CD8-positive, alpha-beta memory T cell (primary cell): ENCODE results near the gene KCTD5. TPM values are rescaled to one million over a fixed set of nuclear protein-coding genes. Genes with fewer than 3 reads are reported as not detected.
"Not testable (repeated sequence)": the region's sequence is repeated elsewhere in the genome, so short reads cannot be mapped to it uniquely, and the experiment has no call there.

Experiments used
- CTCF ChIA-PET: fragments of 350-600 bp; sonication (Branson Sonifier 250); formaldehyde crosslinking; loops from one replicate; lab custom pipeline; 2021; ENCODE audit warnings: antibody characterized with exemption; lab: Charles Lee
- POLR2A ChIA-PET: fragments of 350-600 bp; sonication (Branson Sonifier 250); formaldehyde crosslinking; loops from one replicate; lab custom pipeline; 2021; ENCODE audit warnings: antibody characterized with exemption; lab: Charles Lee
- DNase-seq, 5 donors: peaks; one replicate each; pipeline versions ENCODE4 v3.0.0 to v3.0.0-alpha.2; 2020 to 2022; ENCODE audit warnings: mixed read lengths in 1 of 5
- H3K27ac ChIP-seq: one replicate; pipeline ENCODE4 v1.7.0; 2013; ENCODE audit warnings: low read depth, mild to moderate bottlenecking, low read length, moderate library complexity
- H3K27me3 ChIP-seq: 2 replicates; pipeline ENCODE4 v1.7.0; 2013; ENCODE audit warnings: low read length, mild to moderate bottlenecking; ENCODE audit not compliant: insufficient read depth, poor library complexity, severe bottlenecking
- H3K36me3 ChIP-seq: 2 replicates; pipeline ENCODE4 v1.7.0; 2013; ENCODE audit warnings: mild to moderate bottlenecking, low read length, moderate library complexity; ENCODE audit not compliant: insufficient read depth
- H3K4me1 ChIP-seq: 2 replicates; pipeline ENCODE4 v1.7.0; 2013; ENCODE audit warnings: mild to moderate bottlenecking, low read length, moderate library complexity; ENCODE audit not compliant: insufficient read depth
- H3K4me3 ChIP-seq: 2 replicates; pipeline ENCODE4 v1.7.0; 2013; ENCODE audit warnings: mild to moderate bottlenecking, low read length
- H3K9me3 ChIP-seq: 2 replicates; pipeline ENCODE4 v1.7.0; 2013; ENCODE audit warnings: mild to moderate bottlenecking, low read length
- H3K27ac Mint-ChIP-seq, 8 donors: one replicate each; pipeline ENCODE4 v1.8.0; 2020 to 2021; ENCODE audit warnings: mixed read lengths in 8 of 8, mild to moderate bottlenecking in 6 of 8, inconsistent platforms in 3 of 8, moderate library complexity in 3 of 8
- H3K27me3 Mint-ChIP-seq, 2 donors: one replicate each; pipeline ENCODE4 v1.8.0; 2020 to 2021; ENCODE audit warnings: mixed read lengths in 2 of 2, mild to moderate bottlenecking in 1 of 2, moderate library complexity in 1 of 2
- H3K36me3 Mint-ChIP-seq, 3 donors: one replicate each; pipeline ENCODE4 v1.8.0; 2020 to 2021; ENCODE audit warnings: mixed read lengths in 3 of 3, inconsistent platforms in 1 of 3, mild to moderate bottlenecking in 1 of 3
- H3K4me1 Mint-ChIP-seq, 3 donors: one replicate each; pipeline ENCODE4 v1.8.0; 2020 to 2021; ENCODE audit warnings: mixed read lengths in 3 of 3, inconsistent platforms in 1 of 3, mild to moderate bottlenecking in 1 of 3
- H3K4me3 Mint-ChIP-seq, 7 donors: one replicate each; pipeline ENCODE4 v1.8.0; 2020 to 2021; ENCODE audit warnings: mixed read lengths in 7 of 7, mild to moderate bottlenecking in 6 of 7, moderate library complexity in 4 of 7, inconsistent platforms in 2 of 7
- H3K9me3 Mint-ChIP-seq, 5 donors: one replicate each; pipeline ENCODE4 v1.8.0; 2020 to 2022; ENCODE audit warnings: mixed read lengths in 5 of 5, mild to moderate bottlenecking in 3 of 5, moderate library complexity in 2 of 5, inconsistent platforms in 1 of 5
- polyA plus RNA-seq: library from polyadenylated mRNA; unstranded; fragments of 300-500 nt; fragmentation: Illumina TruSeq; gene quantifications from one replicate; pipeline ENCODE4 v1.2.3, GENCODE V29; 2021
- total RNA-seq, 2 experiments: library from RNA; stranded (reverse); gene quantifications; one replicate each; pipeline ENCODE4 v1.2.3, GENCODE V29; 2021

The KCTD5 gene, protein sequence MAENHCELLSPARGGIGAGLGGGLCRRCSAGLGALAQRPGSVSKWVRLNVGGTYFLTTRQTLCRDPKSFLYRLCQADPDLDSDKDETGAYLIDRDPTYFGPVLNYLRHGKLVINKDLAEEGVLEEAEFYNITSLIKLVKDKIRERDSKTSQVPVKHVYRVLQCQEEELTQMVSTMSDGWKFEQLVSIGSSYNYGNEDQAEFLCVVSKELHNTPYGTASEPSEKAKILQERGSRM
- total RNA-seq = 10 to 100 TPM; 49.7 to 50.5 TPM
- 21.2 TPM for polyA plus RNA-seq

DNA sequence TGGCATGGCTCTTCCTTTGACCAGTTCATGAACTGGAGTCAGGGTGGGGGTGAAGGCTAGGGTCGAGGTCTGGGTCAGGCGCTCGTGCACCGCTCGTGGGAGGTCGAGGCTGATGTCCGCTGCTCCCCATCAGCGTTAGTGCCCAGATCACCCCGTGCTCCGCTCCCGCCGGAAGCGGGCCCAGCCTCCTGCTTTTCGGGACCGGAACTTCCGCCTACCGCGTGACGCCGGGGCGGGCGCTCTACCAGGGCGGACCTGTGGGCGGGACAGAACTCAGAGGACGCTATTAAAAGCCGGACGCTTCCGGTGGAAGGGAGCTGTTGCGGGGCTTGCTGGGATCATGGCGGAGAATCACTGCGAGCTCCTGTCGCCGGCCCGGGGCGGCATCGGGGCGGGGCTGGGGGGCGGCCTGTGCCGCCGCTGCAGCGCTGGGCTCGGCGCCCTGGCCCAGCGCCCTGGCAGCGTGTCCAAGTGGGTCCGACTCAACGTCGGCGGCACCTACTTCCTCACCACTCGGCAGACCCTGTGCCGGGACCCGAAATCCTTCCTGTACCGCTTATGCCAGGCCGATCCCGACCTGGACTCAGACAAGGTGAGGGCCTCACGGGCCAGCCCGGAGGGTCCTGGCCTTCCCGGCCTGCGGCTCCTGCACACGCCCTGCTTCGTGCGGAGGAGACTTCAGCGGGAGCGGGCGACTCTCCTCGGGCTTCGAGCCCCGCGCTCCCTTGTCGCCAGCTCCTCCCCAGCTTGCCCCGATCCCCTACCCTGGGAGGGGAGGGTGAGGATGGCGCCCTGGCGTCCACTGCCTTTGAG, at the start of gene KCTD5:
TSS of gene KCTD5 (plus strand) at position 315 of the 813 bp plus-strand sequence. CDS start at position 341, 26 bp downstream.
- no peaks in the 10 kb centered on the region for H3K9me3 ChIP-seq
- Mint-ChIP-seq H3K4me3 (peak within 1 kb of the TSS; percentile 89 to 100 (median 94)), H3K9me3 (no peaks in the 10 kb centered on the region), H3K36me3 (peaks cover 0 to 4% (median 1%) of the 10 kb centered on the region in 3 donors), H3K27me3 (no peaks in the 10 kb centered on the region), H3K27ac (peak within 1 kb of the TSS; percentile 60 to 96 (median 92)), H3K4me1 (peaks cover 20 to 35% (median 25%) of the 10 kb centered on the region in 3 donors)
- no peaks in the 10 kb centered on the region for H3K36me3 ChIP-seq
- peak within 1 kb of the TSS; percentile 99 for H3K4me3 ChIP-seq
- no peaks in the 10 kb centered on the region for H3K27me3 ChIP-seq
- peak; percentile 92 to 96 (median 93) for DNase-seq
- ChIA-PET POLR2A (interaction anchor here (1.0 to 2.1 kb wide), 4 partner anchors 9 to 855 kb away, joined by 3 to 10 read pairs (median 3); partner anchors contain the start of genes FAHD1 and SRRM2), CTCF (no interaction called here)
- H3K27ac ChIP-seq = peak within 1 kb of the TSS; percentile 85
- H3K4me1 ChIP-seq = peaks cover 18% of the 10 kb centered on the region

DNA sequence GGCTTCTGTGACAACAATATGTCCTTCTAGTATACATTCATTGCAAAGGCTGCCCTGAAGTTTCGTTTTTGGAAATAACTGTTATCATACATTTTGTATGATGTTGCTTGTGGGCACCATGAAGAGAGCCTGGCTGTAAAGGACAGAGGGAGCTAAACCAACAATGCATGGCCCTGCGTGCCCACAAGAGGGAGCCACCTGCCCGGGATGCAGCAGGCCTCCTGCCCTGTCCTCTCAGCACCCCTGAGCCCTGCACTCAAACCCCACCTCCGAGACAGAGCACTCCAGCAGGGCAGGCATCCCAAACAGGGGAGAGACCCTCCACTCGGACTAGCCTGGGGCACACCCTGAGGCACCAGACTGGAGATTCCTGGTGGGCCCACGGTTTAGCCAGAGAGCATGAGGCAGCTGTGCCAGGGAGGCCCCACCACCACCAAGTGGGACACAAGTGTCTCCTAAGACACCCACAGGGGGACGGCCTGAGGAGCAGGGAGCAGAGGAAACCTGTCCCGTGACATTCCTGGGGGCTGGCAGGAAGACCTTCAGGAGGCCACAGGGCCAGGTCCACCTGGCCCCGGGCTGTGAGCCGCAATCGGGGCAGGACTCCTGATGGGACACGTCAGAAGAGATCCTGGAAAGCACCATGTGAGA, 43.1 kb upstream of the KCTD5 start:
- H3K4me1 Mint-ChIP-seq = not testable (repeated sequence)

DNA sequence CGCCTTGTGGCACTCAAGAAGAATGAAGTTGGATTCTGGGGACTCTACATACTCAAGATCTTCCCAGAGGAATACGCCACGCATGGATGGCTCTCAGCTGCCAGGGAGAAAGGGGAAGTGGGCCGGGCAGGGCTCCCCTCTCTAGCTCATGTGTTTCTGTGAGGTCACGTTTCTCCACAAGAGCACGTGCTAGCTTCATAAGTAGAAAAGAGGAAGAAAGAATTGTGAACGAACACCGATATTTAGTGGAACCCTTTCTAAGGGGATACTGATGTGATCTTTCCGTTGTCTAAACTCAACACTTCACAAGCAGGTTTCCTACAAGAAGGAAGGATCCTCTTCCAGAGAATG, 42.6 kb upstream of the KCTD5 start:
- DNase-seq, H3K4me1 ChIP-seq, H3K4me3 Mint-ChIP-seq, H3K4me1 Mint-ChIP-seq, H3K9me3 ChIP-seq, POLR2A ChIA-PET, H3K27ac Mint-ChIP-seq, H3K9me3 Mint-ChIP-seq, H3K27me3 Mint-ChIP-seq, CTCF ChIA-PET, H3K27ac ChIP-seq, H3K4me3 ChIP-seq, H3K36me3 ChIP-seq, H3K27me3 ChIP-seq, H3K36me3 Mint-ChIP-seq: not testable (repeated sequence)

More for the DNA sequence above, 43.1 kb upstream of the KCTD5 start:
- peak in 3 of 5 donors; percentile 18 to 36 (median 23) for DNase-seq
- H3K36me3 ChIP-seq, POLR2A ChIA-PET, H3K4me1 ChIP-seq, H3K27ac Mint-ChIP-seq, H3K4me3 ChIP-seq, CTCF ChIA-PET, H3K36me3 Mint-ChIP-seq, H3K4me3 Mint-ChIP-seq, H3K27ac ChIP-seq, H3K27me3 ChIP-seq, H3K9me3 Mint-ChIP-seq, H3K27me3 Mint-ChIP-seq, H3K9me3 ChIP-seq: not testable (repeated sequence)

DNA sequence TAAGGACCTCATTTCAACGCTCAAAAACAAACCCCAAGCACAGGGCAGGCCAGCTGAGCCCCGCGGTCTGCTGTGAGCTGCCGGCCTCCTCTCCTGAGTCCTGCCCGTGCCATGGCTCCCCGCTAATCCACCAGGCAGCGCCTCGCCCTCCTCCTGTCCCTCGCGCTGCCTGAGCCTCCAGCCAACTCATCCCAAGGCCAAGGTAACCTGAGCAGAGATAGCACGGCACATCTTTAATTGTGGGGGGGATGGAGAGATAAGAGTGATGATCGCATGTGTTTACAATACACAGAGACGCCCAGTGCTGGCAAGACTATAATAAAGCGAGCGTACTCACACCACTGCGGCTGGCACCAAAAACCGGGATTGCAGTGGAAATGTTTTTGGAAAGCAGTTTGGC, 39.8 kb upstream of the KCTD5 start:
- H3K4me1 Mint-ChIP-seq, H3K27ac ChIP-seq, POLR2A ChIA-PET, H3K9me3 Mint-ChIP-seq, H3K4me3 ChIP-seq, H3K27ac Mint-ChIP-seq, H3K9me3 ChIP-seq, H3K27me3 ChIP-seq, DNase-seq, H3K36me3 Mint-ChIP-seq, H3K4me3 Mint-ChIP-seq, CTCF ChIA-PET, H3K4me1 ChIP-seq, H3K36me3 ChIP-seq, H3K27me3 Mint-ChIP-seq: not testable (repeated sequence)

DNA sequence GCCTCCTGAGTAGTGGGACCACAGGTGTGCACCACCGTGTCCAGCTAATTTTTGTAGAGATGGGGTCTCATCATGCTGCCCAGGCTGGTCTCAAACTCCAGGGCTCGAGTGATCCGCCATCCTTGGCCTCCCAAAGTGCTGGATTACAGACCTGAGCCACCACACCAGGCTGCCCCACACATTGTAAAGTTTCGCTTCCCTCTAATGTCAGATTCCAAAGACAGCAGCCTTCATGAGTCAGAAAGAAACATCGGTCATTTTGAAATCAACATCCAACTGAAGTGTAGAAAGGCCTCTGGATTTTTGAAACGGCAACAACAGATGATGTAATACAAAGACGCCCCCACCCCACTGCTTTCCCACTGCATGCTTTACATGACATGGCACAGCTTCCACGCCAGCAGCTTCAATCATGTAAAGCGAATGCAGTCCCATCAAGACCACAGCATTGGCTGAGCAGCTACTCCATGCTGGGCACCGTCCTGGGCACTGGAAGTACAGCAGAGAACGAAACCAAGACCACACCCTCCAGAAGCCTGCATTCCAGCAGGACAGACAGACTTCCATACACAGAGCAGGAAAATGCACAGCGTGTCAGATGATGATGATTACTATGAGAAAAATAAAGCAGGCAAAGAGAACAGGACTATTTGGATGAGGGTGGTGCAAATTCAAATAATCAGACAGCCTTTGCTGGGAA, 37.4 kb upstream of the KCTD5 start:
- H3K9me3 ChIP-seq, H3K27ac Mint-ChIP-seq, POLR2A ChIA-PET, H3K36me3 ChIP-seq, H3K4me3 ChIP-seq, H3K27me3 Mint-ChIP-seq, H3K4me3 Mint-ChIP-seq, H3K27me3 ChIP-seq, H3K4me1 ChIP-seq, H3K4me1 Mint-ChIP-seq, H3K36me3 Mint-ChIP-seq, H3K27ac ChIP-seq, DNase-seq, CTCF ChIA-PET, H3K9me3 Mint-ChIP-seq: not testable (repeated sequence)

DNA sequence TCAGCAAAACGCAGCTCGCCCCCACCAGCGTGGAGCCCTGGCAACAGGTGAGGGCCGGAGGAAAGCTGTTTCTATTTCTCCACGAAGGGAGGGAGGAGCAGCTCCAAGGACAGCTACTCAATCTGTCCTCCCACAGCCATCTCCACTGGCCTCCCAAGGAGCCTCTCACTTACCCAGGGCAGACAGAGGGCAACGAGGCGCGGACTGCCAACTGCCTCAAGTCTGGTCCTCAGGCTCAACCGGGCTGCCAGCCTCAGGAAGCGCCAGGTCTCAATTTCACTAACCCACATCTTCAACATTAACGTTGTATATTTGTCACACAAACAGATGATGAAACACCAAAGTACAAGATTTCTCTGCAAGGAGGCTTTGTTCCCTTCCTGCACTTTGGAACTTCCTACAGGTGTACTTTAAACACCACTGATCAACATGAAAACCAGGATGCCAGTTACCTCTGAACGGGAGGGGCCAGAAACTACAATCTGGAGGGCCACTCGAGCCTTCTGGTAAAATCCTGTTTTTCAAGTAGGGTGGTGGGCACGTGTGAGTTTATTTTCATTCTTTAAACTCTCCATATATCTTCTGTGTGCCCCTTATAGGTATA, 31.0 kb upstream of the KCTD5 start:
- H3K27ac ChIP-seq, H3K27me3 Mint-ChIP-seq, H3K9me3 Mint-ChIP-seq, H3K27me3 ChIP-seq, H3K4me3 Mint-ChIP-seq, H3K36me3 ChIP-seq, H3K9me3 ChIP-seq, CTCF ChIA-PET, DNase-seq, H3K4me3 ChIP-seq, H3K4me1 ChIP-seq, POLR2A ChIA-PET, H3K36me3 Mint-ChIP-seq, H3K4me1 Mint-ChIP-seq, H3K27ac Mint-ChIP-seq: not testable (repeated sequence)

DNA sequence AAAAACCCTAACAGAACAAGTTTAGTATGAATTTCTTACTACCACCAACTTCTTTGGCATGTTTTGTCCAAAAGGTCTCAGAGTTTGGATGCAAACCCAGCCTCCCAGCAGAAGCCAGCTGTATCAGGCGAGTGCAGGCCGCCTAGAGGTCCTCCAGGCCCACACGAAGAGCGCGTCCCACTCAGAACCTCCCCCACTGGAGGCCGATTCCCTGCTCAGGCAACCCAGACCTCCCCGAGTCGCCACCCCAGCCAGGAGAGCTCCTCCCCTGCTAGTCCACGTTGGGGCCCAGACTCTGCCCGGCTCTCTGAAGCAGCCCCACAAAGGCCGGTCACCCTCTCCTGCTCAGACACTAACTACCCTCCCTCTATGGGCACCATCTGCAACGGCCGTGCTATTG, 28.4 kb upstream of the KCTD5 start:
- CTCF ChIA-PET, H3K4me3 ChIP-seq, H3K4me3 Mint-ChIP-seq, H3K27me3 ChIP-seq, H3K27ac Mint-ChIP-seq, H3K27ac ChIP-seq, H3K27me3 Mint-ChIP-seq, H3K4me1 Mint-ChIP-seq, POLR2A ChIA-PET, H3K36me3 Mint-ChIP-seq, H3K4me1 ChIP-seq, H3K9me3 Mint-ChIP-seq, H3K36me3 ChIP-seq, H3K9me3 ChIP-seq, DNase-seq: not testable (repeated sequence)
